Mucosa of descending colon (tissue), 3 donors: ENCODE results near the gene TUBA4A. TPM values are rescaled to one million over a fixed set of nuclear protein-coding genes. Genes with fewer than 3 reads are reported as not detected.
A peak's percentile ranks its signal among the peaks of the same experiment; 100 is the strongest.

Experiments
- ATAC-seq: fragments of 200-7000 bp; cut with Tn5 transposase; one replicate; pipeline ENCODE4 v1.9.1; 2020; ENCODE audit warnings: mild to moderate bottlenecking, moderate library complexity
- DNase-seq, 3 donors: peaks; one replicate each; pipeline ENCODE4 v3.0.0-alpha.2; 2020
- H3K36me3 ChIP-seq: fragments of 200-600 bp; one replicate; pipeline ENCODE4 v1.8.0; 2021; ENCODE audit warnings: low read depth, mild to moderate bottlenecking
- H3K4me1 ChIP-seq: fragments of 200-600 bp; one replicate; pipeline ENCODE4 v1.8.0; 2021; ENCODE audit warnings: low read depth, mild to moderate bottlenecking
- H3K4me3 ChIP-seq: fragments of 200-600 bp; one replicate; pipeline ENCODE4 v1.8.0; 2021; ENCODE audit warnings: mild to moderate bottlenecking
- H3K9me3 ChIP-seq: fragments of 200-600 bp; one replicate; pipeline ENCODE4 v1.8.0; 2021; ENCODE audit warnings: mild to moderate bottlenecking
- CTCF ChIP-seq: fragments of 200-600 bp; IDR thresholded peaks from one replicate; pipeline ENCODE4 v1.8.0; 2022; ENCODE audit warnings: antibody characterized with exemption, mild to moderate bottlenecking
- intact Hi-C, 2 donors: fragments of 100-400 bp; cut with DNase I in 1 of 2; cut with micrococcal nuclease in 1 of 2; formaldehyde crosslinking; loops; one replicate each; pipeline versions ENCODE4 v1.11.0 to v1.11.1; 2022; cut with DNase I, micrococcal nuclease
- total RNA-seq, 3 donors: library from RNA; stranded (reverse); fragmentation: NEBNext Ultra II Directional in 2 of 3; extraction: Animal tissue kit (Norgen Biotek cat#: 25700) in 2 of 3; gene quantifications; one replicate each; pipeline versions ENCODE4 v1.2.1 to v1.2.4, GENCODE V29; 2021 to 2023
- donor health status: DM: no; HTN: no; CAD: no; lungs with moderate emphysema.
- donor health status: DM: no; HTN: no; CAD: no.
- donor health status: DM: no; HTN: yes; CAD: no.

Gene TUBA4A
- total RNA-seq, 3 donors from 2014 or later = 69.7 to 75.3 (median 75.0) TPM

DNA sequence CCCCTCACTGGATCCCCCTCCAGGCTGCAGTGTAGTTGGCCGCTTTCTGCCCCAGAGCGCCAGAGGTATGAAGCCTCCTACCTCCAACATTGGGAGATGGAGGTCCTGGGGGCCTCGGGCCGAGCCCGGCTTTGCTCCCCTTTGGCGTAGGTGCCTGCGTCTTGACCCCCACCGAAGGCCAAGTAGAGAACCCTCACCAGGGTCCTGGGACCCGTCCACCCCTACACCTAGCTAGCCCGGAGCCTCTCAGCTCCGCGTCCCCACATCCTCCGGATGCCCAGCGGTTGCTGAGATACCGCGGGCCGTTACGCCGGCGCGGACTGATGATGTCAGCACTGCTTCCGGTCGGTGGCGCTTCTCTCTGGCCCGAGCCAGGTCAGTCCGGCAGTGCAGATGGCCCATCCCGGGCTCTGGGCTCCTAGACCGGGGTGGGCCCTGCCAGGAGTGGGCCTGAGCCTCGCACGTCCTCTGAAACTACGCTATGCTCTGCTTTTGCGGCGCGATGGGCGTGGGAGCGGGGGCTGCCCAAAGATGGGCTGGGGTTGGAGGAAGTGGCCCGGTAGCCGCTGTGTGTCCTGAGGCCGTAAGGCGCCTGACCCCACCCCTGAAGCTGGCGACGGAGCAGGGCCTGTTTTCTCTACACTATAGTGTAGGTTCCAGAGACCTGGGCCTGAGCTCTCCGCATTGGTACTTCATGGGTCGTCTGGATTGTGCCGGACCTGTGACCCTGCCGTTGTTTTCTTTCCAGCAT lies 8.4 kb downstream of the TUBA4A start, which contains the start of the genes GLB1L and STK16:
Gene GLB1L, minus strand, starts transcription at position 297 of the 751 bp plus-strand sequence. CDS start 1,871 bp downstream, outside the sequence.
Gene STK16, plus strand, starts transcription at position 332 of the 751 bp plus-strand sequence. CDS start 521 bp downstream, outside the sequence.
- H3K9me3 ChIP-seq = no peaks in the 10 kb centered on the region
- no peaks in the 10 kb centered on the region for H3K36me3 ChIP-seq
- intact Hi-C loops = no loop called here
- peak within 1 kb of the TSS; percentile 50 for H3K4me3 ChIP-seq
- ATAC-seq = peak; percentile 76
- TF ChIP-seq CTCF = no peak
- peak; percentile 96 to 97 (median 97) for DNase-seq
- H3K4me1 ChIP-seq = peaks cover 43% of the 10 kb centered on the region

- peaks cover 37% of the 10 kb centered on the region for H3K4me1 ChIP-seq
- DNase-seq (no peak), ATAC-seq (no peak)
- no peaks in the 10 kb centered on the region for H3K36me3 ChIP-seq
- no peak overlapping the region for H3K4me3 ChIP-seq
- no peaks in the 10 kb centered on the region for H3K9me3 ChIP-seq
- TF ChIP-seq CTCF = no peak
- intact Hi-C loops = no loop called here
Observed at GRCh38 chr2:219244789-219245147, 8.9 kb downstream of the TUBA4A start.

GRCh38 chr2:219243291-219243761 lies 10.4 kb downstream of the TUBA4A start:
- intact Hi-C loops = no loop called here
- Histone ChIP-seq H3K4me3 (no peak overlapping the region), H3K4me1 (peaks cover 23% of the 10 kb centered on the region), H3K9me3 (no peaks in the 10 kb centered on the region), H3K36me3 (no peaks in the 10 kb centered on the region)
- no peak for TF ChIP-seq CTCF
- ATAC-seq (peak; percentile 43), DNase-seq (peak; percentile 62 to 75 (median 72))

- Histone ChIP-seq H3K9me3 (no peaks in the 10 kb centered on the region), H3K36me3 (peaks cover 20% of the 10 kb centered on the region), H3K4me3 (no peak overlapping the region), H3K4me1 (peaks cover 12% of the 10 kb centered on the region)
- intact Hi-C loops = no loop called here
- TF ChIP-seq CTCF = no peak
- DNase-seq = no peak
- no peak for ATAC-seq
Observed at GRCh38 chr2:219234331-219234730, 19.4 kb downstream of the TUBA4A start.

- Histone ChIP-seq H3K9me3 (no peaks in the 10 kb centered on the region), H3K36me3 (peaks cover 5% of the 10 kb centered on the region)
- intact Hi-C loops = no loop called here
Observed at GRCh38 chr2:219230059-219230540, 23.6 kb downstream of the TUBA4A start.

More at GRCh38 chr2:219230059-219230540, 23.6 kb downstream of the TUBA4A start:
- ATAC-seq = peak; percentile 65
- no peak for TF ChIP-seq CTCF
- DNase-seq = peak; percentile 74 to 86 (median 79)
- peak overlapping the region; percentile 46 for H3K4me3 ChIP-seq
- H3K4me1 ChIP-seq = peaks cover 20% of the 10 kb centered on the region
